Keratinocyte (primary cell): ENCODE measurements around the gene AFF2. TPM values are rescaled to one million over a fixed set of nuclear protein-coding genes. Genes with fewer than 3 reads are reported as not detected.

ENCODE experiments used
- DNase-seq: peaks from one replicate; pipeline ENCODE4 v3.0.0-alpha.2; 2011; ENCODE audit warnings: low read depth, missing footprints, low spot score
- FAIRE-seq: peaks from 2 replicates; lab custom pipeline; 2011; peaks lifted over from hg19 to GRCh38; lab: Jason Lieb, UNC
- H2AFZ ChIP-seq: 2 replicates; pipeline ENCODE4 v1.6.0; 2012; ENCODE audit warnings: low read length, control low read depth, inconsistent platforms; ENCODE audit not compliant: control insufficient read depth
- H3K27ac ChIP-seq: 2 replicates; pipeline ENCODE4 v1.5.1; 2011; ENCODE audit warnings: low read length; ENCODE audit not compliant: control insufficient read depth, insufficient read depth
- H3K27me3 ChIP-seq: 3 replicates; pipeline ENCODE4 v1.6.0; 2011; ENCODE audit warnings: low read length; ENCODE audit not compliant: control insufficient read depth, insufficient read depth; ENCODE audit errors: extremely low read depth
- H3K36me3 ChIP-seq, 2 experiments: 2 replicates in 1 of 2; 3 replicates in 1 of 2; pipeline ENCODE4 v1.5.1; 2011; ENCODE audit warnings: low read length in 2 of 2, mild to moderate bottlenecking in 1 of 2; ENCODE audit not compliant: control insufficient read depth in 2 of 2, insufficient read depth in 2 of 2; ENCODE audit errors: extremely low read depth in 1 of 2
- H3K4me1 ChIP-seq: 3 replicates; pipeline ENCODE4 v1.5.1; 2011; ENCODE audit warnings: low read length; ENCODE audit not compliant: control insufficient read depth, insufficient read depth; ENCODE audit errors: extremely low read depth
- H3K4me2 ChIP-seq: 3 replicates; pipeline ENCODE4 v1.6.0; 2011; ENCODE audit warnings: low read depth, low read length; ENCODE audit not compliant: control insufficient read depth, insufficient read depth; ENCODE audit errors: extremely low read depth
- H3K4me3 ChIP-seq, 3 experiments: fragments of 200-600 bp in 1 of 3; sonication (generic) in 1 of 3; 2 replicates in 2 of 3; 3 replicates in 1 of 3; pipeline ENCODE4 v1.5.1; 2011 to 2016; ENCODE audit warnings: low read length in 3 of 3, mild to moderate bottlenecking in 3 of 3, control low read depth in 2 of 3, inconsistent platforms in 1 of 3, low read depth in 1 of 3, mixed read lengths in 1 of 3, mixed run types in 1 of 3, moderate library complexity in 1 of 3; ENCODE audit not compliant: control insufficient read depth in 2 of 3, insufficient read depth in 2 of 3; ENCODE audit errors: extremely low read depth in 1 of 3
- H3K79me2 ChIP-seq: 2 replicates; pipeline ENCODE4 v1.6.0; 2012; ENCODE audit warnings: low read length; ENCODE audit not compliant: control insufficient read depth, insufficient read depth
- H3K9ac ChIP-seq: 3 replicates; pipeline ENCODE4 v1.6.0; 2011; ENCODE audit warnings: low read length; ENCODE audit not compliant: control insufficient read depth, insufficient read depth; ENCODE audit errors: extremely low read depth
- H3K9me1 ChIP-seq: 3 replicates; pipeline ENCODE4 v1.6.0; 2011; ENCODE audit warnings: low read length; ENCODE audit not compliant: control insufficient read depth, insufficient read depth; ENCODE audit errors: extremely low read depth
- H3K9me3 ChIP-seq: 2 replicates; pipeline ENCODE4 v1.5.1; 2012; ENCODE audit warnings: low read depth, low read length; ENCODE audit not compliant: control insufficient read depth
- H4K20me1 ChIP-seq: 3 replicates; pipeline ENCODE4 v1.6.0; 2011; ENCODE audit warnings: low read length; ENCODE audit not compliant: control insufficient read depth, insufficient read depth; ENCODE audit errors: extremely low read depth
- CTCF ChIP-seq, 3 experiments: IDR thresholded peaks in 1 of 3; conservative IDR thresholded peaks in 1 of 3; optimal IDR thresholded peaks in 1 of 3; 2 replicates in 2 of 3; 3 replicates in 1 of 3; pipeline versions ENCODE3 to v1.5.1; 2011; ENCODE audit warnings: low read length in 3 of 3, mild to moderate bottlenecking in 3 of 3, moderate library complexity in 2 of 3, control low read depth in 1 of 3, inconsistent platforms in 1 of 3; ENCODE audit not compliant: insufficient read depth in 2 of 3; ENCODE audit errors: extremely low read depth in 1 of 3
- EZH2 ChIP-seq: IDR thresholded peaks from one replicate; pipeline ENCODE4 v1.6.1; 2012; ENCODE audit warnings: inconsistent platforms, mild to moderate bottlenecking, low read length, moderate library complexity
- dilution Hi-C: fragments of 300-500 bp; cut with MboI; formaldehyde crosslinking; loops from one replicate; pipeline ENCODE4 v1.7.0; 2020; ENCODE audit warnings: low sequenced_read_pairs; ENCODE audit not compliant: extremely low pct_ligation_motif_present
- polyA plus RNA-seq, 5 experiments: library from polyadenylated mRNA; depleted of rRNA in 3 of 5; stranded (reverse) in 3 of 5; stranded (forward) in 1 of 5; unstranded in 1 of 5; fragments of >200 nt; gene quantifications; 1 replicate in 1 of 5; 2 replicates in 3 of 5; 3 replicates in 1 of 5; pipeline versions ENCODE4 v1.2.1 to v1.2.3, GENCODE V29; 2011 to 2012; ENCODE audit warnings: missing spikeins in 2 of 5, low read depth in 1 of 5, low replicate concordance in 1 of 5

The AFF2 gene
- polyA plus RNA-seq, 1 donor (not counting 4 experiments of a cell fraction or from before 2014, with no cell fraction given), result 0.01 TPM

DNA sequence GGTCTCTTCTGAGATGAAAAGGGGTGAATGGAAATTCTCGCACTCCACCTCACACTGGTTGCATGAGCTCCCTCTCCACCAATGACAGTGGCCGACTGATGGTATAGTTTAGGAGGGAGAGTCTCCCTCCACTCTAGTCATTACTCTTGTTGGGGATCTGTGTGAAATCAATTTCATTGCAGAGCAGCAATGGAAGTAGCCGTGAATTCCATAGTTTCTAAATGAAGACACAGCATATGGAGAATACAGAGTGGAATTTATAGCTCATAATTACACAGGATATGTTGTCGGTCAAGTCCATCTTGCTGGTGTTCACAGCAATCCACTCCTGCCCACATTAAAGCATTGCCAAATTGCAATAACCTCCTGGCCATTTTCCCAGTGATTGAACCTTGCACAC, 426.0 kb downstream of the AFF2 start:
- TF ChIP-seq CTCF (optimal IDR thresholded peaks at IDR 0.05 in 1 of 3, IDR thresholded peaks at IDR 0.05 in 1 of 3, conservative IDR thresholded peaks at IDR 0.05 in 1 of 3; ENCODE audit: extremely low read depth in 1 of 3, insufficient read depth in 2 of 3, low read length in 3 of 3), result no peak
- Histone ChIP-seq H3K36me3 (no peaks in the 10 kb centered on the region), H3K4me3 (no peak overlapping the region), H3K9me1 (peaks cover 2% of the 10 kb centered on the region), H3K9ac (no peak overlapping the region), H3K79me2 (no peaks in the 10 kb centered on the region), H4K20me1 (no peaks in the 10 kb centered on the region), H3K4me1 (peaks cover 5% of the 10 kb centered on the region), H3K9me3 (no peaks in the 10 kb centered on the region), H3K4me2 (no peak overlapping the region), H2AFZ (no peak overlapping the region), H3K27ac (no peak overlapping the region), H3K27me3 (no peaks in the 10 kb centered on the region)
- DNase-seq (no peak), FAIRE-seq (no peak)
- dilution Hi-C loops, result no loop called here

DNA sequence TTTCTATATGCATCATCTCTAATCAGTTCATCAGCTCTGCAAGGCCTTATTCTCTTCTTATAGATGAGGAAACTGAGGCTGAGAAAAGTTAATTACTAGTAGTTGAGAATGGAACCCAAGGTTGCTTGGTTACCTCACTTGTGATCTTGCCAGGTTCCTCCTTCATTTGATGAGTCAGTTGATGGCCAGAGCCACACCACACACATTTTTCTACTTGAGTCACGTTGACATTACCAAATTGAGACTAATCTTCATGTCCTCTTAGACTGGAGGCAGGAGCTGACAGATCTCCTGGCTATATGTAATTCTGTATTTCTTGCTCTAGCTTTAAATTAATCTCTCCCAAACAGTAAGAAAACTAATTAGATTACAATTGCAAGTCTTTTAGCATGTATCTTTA, 428.4 kb downstream of the AFF2 start:
- Histone ChIP-seq H3K79me2 (no peaks in the 10 kb centered on the region), H2AFZ (no peak overlapping the region), H3K9me1 (peaks cover 2% of the 10 kb centered on the region), H3K9me3 (no peaks in the 10 kb centered on the region), H3K36me3 (no peaks in the 10 kb centered on the region), H3K27ac (no peak overlapping the region), H3K4me2 (no peak overlapping the region), H3K9ac (no peak overlapping the region), H3K27me3 (no peaks in the 10 kb centered on the region), H3K4me1 (peaks cover 5% of the 10 kb centered on the region), H4K20me1 (no peaks in the 10 kb centered on the region), H3K4me3 (no peak overlapping the region)
- DNase-seq, result no peak
- TF ChIP-seq CTCF (optimal IDR thresholded peaks at IDR 0.05 in 1 of 3, IDR thresholded peaks at IDR 0.05 in 1 of 3, conservative IDR thresholded peaks at IDR 0.05 in 1 of 3; ENCODE audit: extremely low read depth in 1 of 3, insufficient read depth in 2 of 3, low read length in 3 of 3), result no peak
- no peak for TF ChIP-seq EZH2
- no peak for FAIRE-seq
- dilution Hi-C loops, result no loop called here
